Pulmonary artery endothelial cell (primary cell): ENCODE data around the gene HSD11B1. TPM values are rescaled to one million over a fixed set of nuclear protein-coding genes. Genes with fewer than 3 reads are reported as not detected.

Source experiments
- DNase-seq: peaks from one replicate; pipeline ENCODE4 v3.0.0-alpha.2; 2011; ENCODE audit warnings: low read depth, low spot score
- total RNA-seq: library from RNA; depleted of rRNA; stranded (reverse); fragments of >200 nt; gene quantifications from 2 replicates; pipeline ENCODE4 v1.2.3, GENCODE V29; 2014

HSD11B1 gene
- total RNA-seq, 1 donor from 2014 or later = 0.07 TPM

GRCh38 chr1:209723756-209724693, 19.4 kb downstream of the HSD11B1 start:
- no peak for DNase-seq

DNA sequence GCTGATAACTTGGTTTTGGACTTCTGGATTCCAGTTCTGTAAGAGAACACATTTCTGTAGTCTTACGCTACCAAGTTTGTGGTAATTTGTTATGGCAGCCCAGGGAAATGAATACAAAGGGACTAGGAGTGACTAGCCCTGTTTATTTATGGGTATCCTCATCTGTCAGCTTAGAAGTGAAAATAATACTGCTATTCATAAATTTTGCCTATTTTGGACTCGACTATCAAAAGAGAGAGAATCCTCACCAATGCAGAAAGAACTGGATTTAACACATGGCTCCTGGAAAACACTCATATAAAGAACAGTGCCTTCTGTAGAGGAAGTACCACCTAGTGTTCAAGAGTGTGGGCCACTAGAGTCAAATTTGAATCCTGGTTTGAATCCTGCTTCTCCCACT, 22.6 kb downstream of the HSD11B1 start:
- no peak for DNase-seq

- no peak for DNase-seq
Measured at GRCh38 chr1:209727785-209728184, 23.1 kb downstream of the HSD11B1 start.

- no peak for DNase-seq
Measured at GRCh38 chr1:209728466-209728865, 23.8 kb downstream of the HSD11B1 start.

DNA sequence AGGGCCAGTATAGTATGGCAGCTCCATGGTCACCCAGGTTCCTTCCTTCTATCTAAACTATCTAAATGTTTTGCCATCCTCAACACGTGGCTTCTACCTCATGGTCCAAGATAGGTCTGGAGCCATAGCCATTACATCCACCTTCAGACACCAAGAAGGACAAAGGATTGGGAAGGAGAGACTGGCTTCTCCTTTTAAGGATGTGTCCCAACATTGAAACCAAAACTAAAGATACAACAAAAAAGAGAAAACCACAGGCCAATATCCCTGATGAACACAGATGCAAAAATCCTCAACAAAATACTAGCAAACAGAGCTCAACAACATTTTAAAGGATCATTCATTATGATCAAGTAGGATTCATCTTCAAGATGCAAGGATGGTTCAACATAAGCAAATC, 24.8 kb downstream of the HSD11B1 start:
- no peak for DNase-seq

DNA sequence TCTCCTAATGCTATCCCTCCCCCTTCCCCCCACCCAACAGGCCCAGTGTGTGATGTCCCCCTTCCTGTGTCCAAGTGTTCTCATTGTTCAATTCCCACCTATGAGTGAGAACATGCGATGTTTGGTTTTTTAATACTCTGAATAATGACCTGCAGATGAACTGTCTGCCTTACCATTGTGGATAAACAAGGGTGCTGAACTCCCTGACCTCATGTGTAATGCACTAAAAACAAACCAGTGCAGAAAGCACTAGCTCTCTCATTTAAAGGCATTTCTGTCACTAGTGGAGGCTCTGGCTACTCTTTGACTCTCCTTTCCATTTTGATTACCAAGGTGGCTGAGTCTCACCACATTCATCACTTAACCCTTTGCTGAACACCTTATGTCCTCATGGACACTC, 28.1 kb downstream of the HSD11B1 start:
- no peak for DNase-seq

- DNase-seq = no peak
Measured at GRCh38 chr1:209733409-209734192, 29.0 kb downstream of the HSD11B1 start.

DNA sequence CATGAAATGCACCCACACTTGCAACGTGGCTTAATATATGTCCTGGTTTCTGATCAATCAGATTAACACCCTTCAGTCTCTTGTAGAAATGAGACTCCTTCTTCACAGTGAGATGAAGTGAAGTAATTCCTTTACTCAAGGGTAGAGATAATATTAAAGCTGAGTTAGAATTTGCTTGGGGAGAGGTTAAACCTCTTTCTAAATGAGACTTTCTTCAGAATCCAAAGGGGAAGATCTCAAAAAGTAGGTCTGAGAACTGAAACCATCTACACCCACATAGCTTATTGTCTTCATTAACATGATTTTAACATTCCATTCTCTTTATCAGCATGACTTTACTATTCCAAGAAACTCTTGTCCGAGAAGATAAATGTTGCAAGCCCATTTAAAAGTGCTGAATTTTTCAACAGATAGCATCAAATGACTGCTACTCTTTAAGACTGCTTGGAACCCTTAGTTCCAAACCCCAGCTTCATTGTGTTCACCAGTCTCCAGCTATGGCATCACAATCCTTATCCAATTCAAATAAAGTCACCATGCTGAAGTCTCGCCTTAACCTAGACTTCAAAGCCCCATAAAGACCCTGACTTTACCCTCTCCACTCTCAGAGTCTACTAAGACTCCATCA, 32.0 kb downstream of the HSD11B1 start:
- DNase-seq = no peak

DNA sequence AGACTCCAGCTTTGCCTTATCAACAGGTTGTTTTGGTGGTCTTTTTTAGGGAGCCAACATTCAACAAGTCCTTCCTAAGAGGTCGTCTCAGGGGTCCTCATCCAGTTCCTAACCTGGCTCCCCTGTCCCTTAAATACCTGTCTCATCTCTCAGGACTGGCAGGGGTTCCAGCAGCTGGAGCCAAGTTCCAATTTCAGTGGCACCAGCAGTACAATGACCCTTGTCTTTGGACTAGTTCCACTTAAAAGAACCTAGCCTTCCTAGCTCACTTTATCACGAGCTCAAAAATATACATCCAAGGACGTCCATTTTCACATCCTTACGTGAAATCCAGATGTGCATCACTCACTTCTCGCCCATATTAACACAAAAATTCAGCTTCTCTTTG, 32.5 kb downstream of the HSD11B1 start:
- DNase-seq = no peak

DNA sequence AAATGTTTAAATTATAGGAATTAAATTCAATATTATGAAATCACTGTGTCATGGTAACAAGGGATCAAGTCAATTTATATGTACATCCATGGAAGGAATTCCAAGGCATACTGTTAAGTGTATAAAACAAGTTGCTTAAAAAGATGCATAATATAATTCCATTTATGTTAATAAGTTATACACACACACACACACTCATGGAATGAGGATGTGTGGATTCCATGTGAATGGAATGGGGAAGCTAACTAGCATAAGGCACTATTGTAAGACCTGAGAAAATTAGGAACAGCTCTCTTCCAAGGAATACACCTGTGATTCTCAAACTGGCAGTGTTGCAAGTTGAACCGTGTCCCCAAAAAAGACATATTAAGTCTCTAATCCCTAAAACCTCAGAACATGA, 33.6 kb downstream of the HSD11B1 start:
- no peak for DNase-seq

- no peak for DNase-seq
Measured at GRCh38 chr1:209741193-209741592, 36.5 kb downstream of the HSD11B1 start.

- no peak for DNase-seq
Measured at GRCh38 chr1:209741889-209742288, 37.2 kb downstream of the HSD11B1 start.

DNA sequence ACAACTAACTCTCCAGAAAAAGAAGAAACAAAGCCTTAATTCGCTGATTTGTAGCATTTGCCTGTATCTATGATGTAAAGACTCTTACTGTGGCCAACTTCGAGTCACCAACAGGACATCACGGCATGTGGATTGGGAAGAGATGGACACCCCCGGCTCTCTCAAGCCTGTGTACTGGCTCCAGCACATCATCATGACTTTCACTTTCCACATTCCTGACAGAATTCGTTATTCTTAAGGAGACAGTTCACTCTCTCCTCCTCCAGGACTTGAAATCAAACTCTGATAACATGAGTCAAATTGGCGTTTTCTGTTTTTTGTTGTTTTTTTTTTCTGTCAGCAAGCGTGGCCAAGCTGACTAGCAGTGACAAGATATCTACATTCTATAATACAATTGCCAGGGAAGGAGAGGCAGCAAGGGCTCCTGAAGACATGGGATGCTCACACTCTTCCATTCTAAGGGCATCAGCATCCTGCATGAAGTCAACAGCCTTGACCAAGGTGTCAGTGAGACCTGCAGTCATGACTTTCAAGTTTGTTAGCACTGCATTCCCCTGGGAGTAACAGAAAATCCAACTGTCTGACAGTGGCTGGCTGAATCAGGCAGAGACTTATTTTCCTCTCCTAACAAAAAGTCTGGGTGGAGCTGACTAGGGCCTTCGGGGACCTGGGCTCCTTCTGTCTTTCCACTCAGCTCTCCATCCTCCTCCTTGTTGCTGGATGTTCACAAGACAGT, 37.9 kb downstream of the HSD11B1 start:
- no peak for DNase-seq

- DNase-seq = no peak
Measured at GRCh38 chr1:209743145-209743482, 38.5 kb downstream of the HSD11B1 start.

GRCh38 chr1:209746451-209747165, 42.0 kb downstream of the HSD11B1 start:
- DNase-seq = no peak

- peak; percentile 86 for DNase-seq
Measured at GRCh38 chr1:209747580-209748262, 43.1 kb downstream of the HSD11B1 start.

GRCh38 chr1:209748620-209749019, 44.0 kb downstream of the HSD11B1 start:
- DNase-seq = no peak

DNA sequence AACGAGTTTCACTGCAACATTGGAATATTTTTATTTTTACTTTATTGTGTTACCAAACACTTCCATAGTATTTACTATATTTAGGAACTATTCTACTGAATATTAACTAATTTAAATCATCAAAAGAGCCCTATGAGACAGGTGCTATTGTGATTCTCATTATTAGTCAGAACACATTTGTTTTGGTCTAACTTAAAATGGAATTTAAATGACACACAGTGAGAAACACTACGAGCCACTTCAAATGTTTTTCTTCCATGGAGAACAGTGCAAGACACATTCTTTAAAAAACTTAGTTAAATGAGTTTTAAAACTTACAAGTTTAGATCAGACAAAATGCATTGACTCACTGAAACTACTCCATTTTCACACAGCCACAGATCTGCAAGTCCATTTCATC, 44.6 kb downstream of the HSD11B1 start:
- no peak for DNase-seq

DNA sequence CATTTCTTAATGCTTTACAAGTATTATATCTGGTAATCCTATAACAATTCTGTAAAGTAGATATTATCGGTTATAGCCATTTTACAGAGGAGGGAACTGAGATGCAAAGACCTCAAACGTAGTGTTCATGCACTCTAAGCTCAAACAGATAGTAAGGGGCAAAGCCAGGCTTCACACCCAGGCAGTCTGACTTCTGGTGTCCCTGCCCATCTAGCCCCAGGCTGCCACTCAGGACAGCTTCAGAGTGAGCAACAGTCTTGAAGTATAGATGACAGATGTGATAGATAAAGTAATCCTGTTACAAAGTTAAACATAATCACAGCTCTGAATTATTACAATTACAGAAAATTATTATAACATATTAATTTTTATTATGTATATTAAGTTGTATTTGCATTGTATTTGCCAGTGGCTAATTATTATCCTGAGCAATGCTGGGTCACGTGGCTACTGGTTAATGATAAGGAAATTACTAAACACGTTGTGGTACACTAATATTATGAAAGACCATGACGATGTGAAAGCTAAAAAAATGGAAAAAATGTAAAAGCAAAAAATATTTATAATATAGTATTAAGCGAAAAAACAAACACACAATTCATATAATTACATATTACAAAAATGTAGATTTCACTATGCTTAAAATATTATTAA, 45.2 kb downstream of the HSD11B1 start:
- no peak for DNase-seq
